Progenitor cell of endocrine pancreas (in vitro differentiated cells): ENCODE measurements around the gene FAM83G. TPM values are rescaled to one million over a fixed set of nuclear protein-coding genes. Genes with fewer than 3 reads are reported as not detected.
"Not testable (repeated sequence)": the region's sequence is repeated elsewhere in the genome, so short reads cannot be mapped to it uniquely, and the experiment has no call there.

ENCODE experiments used
- DNase-seq: peaks from one replicate; pipeline ENCODE4 v3.0.0; 2021; ENCODE audit warnings: low spot score; ENCODE audit not compliant: unreplicated experiment
- H3K27ac Mint-ChIP-seq: 2 replicates; pipeline ENCODE4 v1.8.0; 2021; ENCODE audit warnings: mild to moderate bottlenecking, moderate library complexity, mixed read lengths
- H3K27me3 Mint-ChIP-seq: 2 replicates; pipeline ENCODE4 v1.8.0; 2021; ENCODE audit warnings: mixed read lengths
- H3K36me3 Mint-ChIP-seq: 2 replicates; pipeline ENCODE4 v1.8.0; 2022; ENCODE audit warnings: mixed read lengths; ENCODE audit not compliant: insufficient read depth
- H3K4me1 Mint-ChIP-seq: 2 replicates; pipeline ENCODE4 v1.8.0; 2021; ENCODE audit warnings: low read depth, mixed read lengths
- H3K4me3 Mint-ChIP-seq: 2 replicates; pipeline ENCODE4 v1.8.0; 2021; ENCODE audit warnings: low read depth, mild to moderate bottlenecking, moderate library complexity, mixed read lengths
- H3K9me3 Mint-ChIP-seq: 2 replicates; pipeline ENCODE4 v1.8.0; 2021; ENCODE audit warnings: low read depth, mixed read lengths
- total RNA-seq: library from RNA; stranded (reverse); gene quantifications from 2 replicates; pipeline ENCODE4 v1.2.1, GENCODE V29; 2021
- TF ChIP-seq, protein P1 (sequence below): fragments of 200-600 bp; sonication (generic); IDR thresholded peaks from one replicate; pipeline ENCODE4 v1.5.0; 2021; ENCODE audit warnings: antibody characterized with exemption, mild to moderate bottlenecking; ENCODE audit not compliant: unreplicated experiment

FAM83G gene
- total RNA-seq, 1 donor from 2014 or later = 16.6 TPM

DNA sequence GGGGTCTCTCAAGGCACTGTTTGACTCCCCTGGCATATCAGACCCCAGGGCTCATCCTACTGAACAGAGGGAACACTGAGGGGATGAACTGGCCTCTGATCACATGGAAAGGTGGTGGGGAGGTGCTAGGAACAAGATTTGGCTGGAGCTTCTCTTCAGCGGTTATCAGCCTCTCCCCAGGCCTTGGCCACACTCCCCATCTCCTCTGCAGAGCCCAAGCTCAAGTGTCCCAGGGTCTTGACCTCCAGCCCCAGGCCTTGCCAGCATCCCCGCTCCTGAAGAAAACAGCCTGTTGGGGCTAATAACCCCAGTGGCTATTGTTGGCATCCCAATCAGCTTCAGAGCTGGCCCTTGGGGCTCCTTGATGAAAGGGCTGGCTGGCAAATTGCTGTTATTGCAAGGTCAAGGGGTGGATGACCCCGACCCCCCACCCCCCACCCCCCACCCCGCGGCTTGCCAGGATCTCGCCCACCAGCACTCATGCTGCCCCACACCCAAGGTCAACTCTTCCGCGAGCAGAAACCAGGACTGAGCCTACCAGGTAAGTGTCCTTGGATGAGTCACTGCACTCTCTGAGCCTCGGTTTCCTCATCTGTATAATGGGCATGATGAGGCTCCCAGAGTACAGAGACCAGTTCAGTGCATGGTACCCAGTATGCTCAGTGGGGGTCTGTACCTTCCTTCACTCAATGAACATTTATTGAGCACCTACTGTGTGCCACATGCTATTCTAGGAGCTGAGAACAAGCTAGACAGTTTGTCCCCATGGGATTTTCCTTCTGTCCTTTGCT is 18.8 kb upstream of the FAM83G start:
- Mint-ChIP-seq H3K27me3 (peaks cover 9% of the 10 kb centered on the region), H3K27ac (no peak overlapping the region), H3K9me3 (no peaks in the 10 kb centered on the region), H3K4me1 (no peaks in the 10 kb centered on the region), H3K36me3 (no peaks in the 10 kb centered on the region), H3K4me3 (no peak overlapping the region)
- DNase-seq = no peak
- TF ChIP-seq, protein P1, sequence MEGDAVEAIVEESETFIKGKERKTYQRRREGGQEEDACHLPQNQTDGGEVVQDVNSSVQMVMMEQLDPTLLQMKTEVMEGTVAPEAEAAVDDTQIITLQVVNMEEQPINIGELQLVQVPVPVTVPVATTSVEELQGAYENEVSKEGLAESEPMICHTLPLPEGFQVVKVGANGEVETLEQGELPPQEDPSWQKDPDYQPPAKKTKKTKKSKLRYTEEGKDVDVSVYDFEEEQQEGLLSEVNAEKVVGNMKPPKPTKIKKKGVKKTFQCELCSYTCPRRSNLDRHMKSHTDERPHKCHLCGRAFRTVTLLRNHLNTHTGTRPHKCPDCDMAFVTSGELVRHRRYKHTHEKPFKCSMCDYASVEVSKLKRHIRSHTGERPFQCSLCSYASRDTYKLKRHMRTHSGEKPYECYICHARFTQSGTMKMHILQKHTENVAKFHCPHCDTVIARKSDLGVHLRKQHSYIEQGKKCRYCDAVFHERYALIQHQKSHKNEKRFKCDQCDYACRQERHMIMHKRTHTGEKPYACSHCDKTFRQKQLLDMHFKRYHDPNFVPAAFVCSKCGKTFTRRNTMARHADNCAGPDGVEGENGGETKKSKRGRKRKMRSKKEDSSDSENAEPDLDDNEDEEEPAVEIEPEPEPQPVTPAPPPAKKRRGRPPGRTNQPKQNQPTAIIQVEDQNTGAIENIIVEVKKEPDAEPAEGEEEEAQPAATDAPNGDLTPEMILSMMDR = no peak

DNA sequence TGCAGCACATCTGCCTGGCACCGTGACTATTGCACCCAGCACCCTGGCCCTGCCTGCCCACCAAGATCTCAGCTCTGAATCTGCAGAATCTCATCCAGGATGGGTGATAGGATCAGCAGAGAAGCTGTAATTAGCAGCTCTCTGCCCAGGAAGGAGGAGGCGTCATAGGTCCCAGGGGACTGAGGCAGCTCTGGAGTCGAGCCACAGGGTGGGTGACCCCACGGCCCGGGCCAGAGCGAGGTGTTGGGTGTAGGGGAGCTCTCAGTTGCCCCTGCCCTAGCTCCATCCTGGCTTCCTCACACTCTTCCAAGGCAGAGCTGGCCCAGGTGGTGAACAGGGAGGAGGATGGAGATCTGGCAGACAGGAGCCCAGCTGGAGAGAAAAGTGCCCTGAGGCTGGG is 18.2 kb upstream of the FAM83G start:
- no peak overlapping the region for H3K27ac Mint-ChIP-seq
- no peaks in the 10 kb centered on the region for H3K36me3 Mint-ChIP-seq
- no peak overlapping the region for H3K4me3 Mint-ChIP-seq
- peaks cover 9% of the 10 kb centered on the region for H3K27me3 Mint-ChIP-seq
- H3K9me3 Mint-ChIP-seq = no peaks in the 10 kb centered on the region
- TF ChIP-seq, protein P1 = no peak
- DNase-seq = no peak
- H3K4me1 Mint-ChIP-seq = no peaks in the 10 kb centered on the region

DNA sequence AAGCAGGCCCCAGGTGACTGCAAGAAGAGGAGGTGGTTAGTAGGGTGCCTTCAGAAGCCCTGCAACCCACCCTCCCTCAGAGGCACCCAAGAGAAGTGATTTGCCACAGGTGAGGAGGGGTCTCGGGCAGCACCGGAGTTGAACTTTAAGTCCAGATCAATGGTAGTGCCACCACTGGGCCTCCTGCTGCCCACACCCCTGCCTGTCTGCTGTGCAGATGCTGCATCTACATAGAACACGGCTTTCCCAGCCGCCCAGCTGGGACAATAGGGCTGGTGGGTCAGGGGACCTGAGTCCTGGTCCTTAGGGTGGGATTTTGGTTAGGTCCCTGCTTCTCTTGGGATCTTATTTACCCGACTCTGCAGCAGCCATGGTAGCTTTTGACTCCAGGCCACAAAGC is 17.6 kb upstream of the FAM83G start:
- TF ChIP-seq, protein P1 = no peak
- Mint-ChIP-seq H3K27me3 (peaks cover 9% of the 10 kb centered on the region), H3K27ac (no peak overlapping the region), H3K9me3 (no peaks in the 10 kb centered on the region), H3K4me3 (no peak overlapping the region), H3K36me3 (no peaks in the 10 kb centered on the region), H3K4me1 (no peaks in the 10 kb centered on the region)
- DNase-seq = no peak

DNA sequence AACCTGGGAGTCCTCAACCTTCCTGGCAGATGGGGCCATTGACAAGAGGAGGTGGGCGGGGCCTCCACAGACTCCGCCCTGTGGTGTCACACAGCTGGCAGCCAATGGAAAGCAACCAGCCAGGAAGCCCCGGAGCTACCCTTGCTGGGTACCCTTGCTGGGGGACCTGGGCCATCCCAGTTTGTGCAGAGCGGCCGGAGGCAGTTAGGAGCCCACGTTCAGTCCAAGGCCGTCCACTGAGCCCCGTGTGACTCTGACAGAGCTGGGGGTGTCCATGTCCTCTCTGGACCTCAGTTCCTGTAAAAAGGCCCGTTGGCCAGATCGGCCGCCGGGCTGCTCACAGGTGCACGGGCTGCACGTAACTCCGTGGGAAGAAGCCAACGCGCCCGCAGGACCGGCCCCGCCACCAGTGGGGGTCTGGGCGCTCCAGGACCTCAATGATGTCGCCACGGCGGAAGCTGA is 17.1 kb upstream of the FAM83G start:
- DNase-seq = no peak
- peaks cover 9% of the 10 kb centered on the region for H3K27me3 Mint-ChIP-seq
- TF ChIP-seq, protein P1 = no peak
- no peak overlapping the region for H3K4me3 Mint-ChIP-seq
- no peaks in the 10 kb centered on the region for H3K4me1 Mint-ChIP-seq
- no peak overlapping the region for H3K27ac Mint-ChIP-seq
- no peaks in the 10 kb centered on the region for H3K36me3 Mint-ChIP-seq
- no peaks in the 10 kb centered on the region for H3K9me3 Mint-ChIP-seq

DNA sequence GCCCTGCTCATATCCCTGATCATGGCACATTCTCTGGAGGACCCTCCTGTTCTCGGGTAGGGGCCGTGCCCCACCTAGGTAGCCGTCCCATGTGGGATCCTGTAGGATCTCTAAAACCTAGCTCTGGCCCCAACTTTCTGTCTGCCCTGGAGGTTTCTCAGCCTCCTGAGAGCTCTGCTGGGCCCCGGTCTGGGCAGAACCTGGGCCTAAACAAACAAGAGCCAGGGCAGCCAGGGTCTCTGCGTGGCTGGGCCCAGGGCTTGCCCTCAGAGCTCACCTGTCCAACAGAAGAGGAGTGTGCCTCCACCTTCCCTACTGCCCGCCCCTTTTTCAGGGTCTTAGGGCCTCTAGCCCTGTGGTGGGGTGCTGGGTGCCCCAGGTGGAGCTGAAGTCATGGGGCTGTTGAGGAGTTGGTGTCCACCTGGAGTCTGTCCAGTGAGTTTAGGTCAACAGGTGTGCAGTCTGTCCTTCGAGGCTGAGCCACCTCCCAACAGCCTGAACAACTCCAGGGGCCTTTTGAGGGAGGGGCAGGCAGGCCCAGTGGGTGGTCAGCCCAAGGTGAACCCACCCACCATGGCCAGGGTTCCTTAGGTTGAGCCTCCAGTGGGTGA is 16.6 kb upstream of the FAM83G start:
- not testable (repeated sequence) for H3K27ac Mint-ChIP-seq, H3K4me3 Mint-ChIP-seq, H3K27me3 Mint-ChIP-seq, DNase-seq, H3K4me1 Mint-ChIP-seq, H3K36me3 Mint-ChIP-seq, H3K9me3 Mint-ChIP-seq

DNA sequence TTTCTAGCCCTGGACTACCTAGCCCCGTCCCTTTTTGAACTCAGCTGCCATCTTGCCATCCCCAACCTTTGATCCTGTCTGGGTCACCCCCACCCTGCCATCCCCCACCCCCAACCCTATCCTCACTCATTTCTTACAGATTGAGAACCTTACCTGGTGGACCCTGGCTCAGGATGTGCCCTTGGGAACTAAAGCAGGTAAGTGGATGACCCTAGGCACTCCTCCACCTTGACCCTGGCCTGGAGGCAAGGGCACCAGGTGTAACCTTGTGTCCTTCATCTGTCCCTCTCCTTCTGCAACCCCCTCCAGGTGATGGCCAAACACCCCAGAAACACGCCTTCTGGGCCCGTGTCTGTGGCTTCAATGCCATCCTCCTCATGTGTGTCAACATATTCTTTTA is 15.5 kb upstream of the FAM83G start:
- Mint-ChIP-seq H3K27ac (no peak overlapping the region), H3K9me3 (no peaks in the 10 kb centered on the region), H3K27me3 (peaks cover 16% of the 10 kb centered on the region), H3K4me1 (no peaks in the 10 kb centered on the region), H3K4me3 (no peak overlapping the region), H3K36me3 (no peaks in the 10 kb centered on the region)
- TF ChIP-seq, protein P1 = no peak
- DNase-seq = no peak
